HG03280 (cell line): ENCODE measurements around the gene LACTBL1.

Experiments
- ATAC-seq: cut with Tn5 transposase; IDR thresholded peaks from one replicate; pipeline ENCODE4 v1.9.1; 2021; ENCODE audit warnings: mild to moderate bottlenecking, moderate library complexity; ENCODE audit not compliant: unreplicated experiment

Gene LACTBL1

GRCh38 chr1:22914633-22915217 is 57.9 kb downstream of the LACTBL1 start:
- no peak for ATAC-seq

GRCh38 chr1:22914156-22914555 is 58.5 kb downstream of the LACTBL1 start:
- no peak for ATAC-seq

- ATAC-seq, result no peak
Measured at GRCh38 chr1:22913421-22914141, 59.1 kb downstream of the LACTBL1 start.

- no peak for ATAC-seq
Measured at GRCh38 chr1:22912311-22912710, 60.4 kb downstream of the LACTBL1 start.

GRCh38 chr1:22910986-22911651 is 61.5 kb downstream of the LACTBL1 start:
- no peak for ATAC-seq

- no peak for ATAC-seq
Measured at GRCh38 chr1:22910286-22910685, 62.4 kb downstream of the LACTBL1 start.

- no peak for ATAC-seq
Measured at GRCh38 chr1:22908880-22909426, 63.7 kb downstream of the LACTBL1 start.

GRCh38 chr1:22907528-22907927 is 65.1 kb downstream of the LACTBL1 start:
- ATAC-seq, result no peak

- ATAC-seq, result no peak
Measured at GRCh38 chr1:22906968-22907367, 65.7 kb downstream of the LACTBL1 start.

GRCh38 chr1:22903113-22903512 is 69.6 kb downstream of the LACTBL1 start:
- ATAC-seq, result no peak
